K562 (cell line): ENCODE results near the gene RAP1A. TPM values are rescaled to one million over a fixed set of nuclear protein-coding genes. Genes with fewer than 3 reads are reported as not detected.
A peak's percentile ranks its signal among the peaks of the same experiment; 100 is the strongest.

Experiments
- ATAC-seq: fragments of 200-7000 bp; cut with Tn5 transposase; 3 replicates; pipeline ENCODE4 v1.9.1; 2020; ENCODE audit warnings: moderate library complexity
- BruUV-seq: library from RNA; stranded (reverse); fragments of 400-500 nt; replicated peaks from 2 replicates; lab custom pipeline; 2021; lab: Mats Ljungman, UMichigan
- CTCF ChIA-PET: fragments of 300-600 bp; formaldehyde crosslinking; extraction: SDS; loops from one replicate; lab custom pipeline; 2021; ENCODE audit warnings: low intra/inter-chr PET ratio; lab: Yijun Ruan, JAX
- POLR2A ChIA-PET: fragments of 300-600, 350-650 bp; sonication (Branson Sonifier 250); formaldehyde crosslinking; extraction: SDS; loops from one replicate; lab custom pipeline; 2021; ENCODE audit warnings: antibody characterized with exemption, inconsistent platforms; lab: Yijun Ruan, JAX
- DNase-seq, 4 experiments: peaks; one replicate each; pipeline versions ENCODE4 v3.0.0 to v3.0.0-alpha.2; 2011 to 2018; ENCODE audit warnings: low spot score in 3 of 4, mixed read lengths in 3 of 4; ENCODE audit errors: extremely low read depth in 1 of 4
- FAIRE-seq: peaks from 2 replicates; lab custom pipeline; 2011; peaks lifted over from hg19 to GRCh38; lab: Jason Lieb, UNC
- H2AFZ ChIP-seq: 2 replicates; pipeline ENCODE4 v1.6.0; 2011; ENCODE audit warnings: low read depth, low read length, control low read depth, inconsistent platforms
- H3K27ac ChIP-seq: fragments of 200-600 bp; 3 replicates; pipeline ENCODE4 v1.8.0; 2011; ENCODE audit warnings: low read depth, mild to moderate bottlenecking, control low read depth, inconsistent platforms, low read length, moderate library complexity, mixed read lengths; ENCODE audit errors: extremely low read depth
- H3K27me3 ChIP-seq, 2 experiments: fragments of 300-600 bp in 1 of 2; 2 replicates in 1 of 2; 3 replicates in 1 of 2; pipeline versions ENCODE4 v1.6.0 to v1.8.0; 2011; ENCODE audit warnings: inconsistent platforms in 2 of 2, low read length in 2 of 2, mild to moderate bottlenecking in 1 of 2, mixed read lengths in 1 of 2, moderate library complexity in 1 of 2; ENCODE audit not compliant: control insufficient read depth in 2 of 2, insufficient read depth in 2 of 2
- H3K36me3 ChIP-seq: fragments of 300-600 bp; 3 replicates; pipeline ENCODE4 v1.8.0; 2011; ENCODE audit warnings: mild to moderate bottlenecking, low read length, inconsistent platforms; ENCODE audit not compliant: control insufficient read depth, insufficient read depth
- H3K4me1 ChIP-seq, 2 experiments: fragments of 200-600 bp in 1 of 2; replicated peaks in 1 of 2; 2 replicates in 1 of 2; 3 replicates in 1 of 2; pipeline versions ENCODE4 v1.5.1 to v1.8.0; 2011; ENCODE audit warnings: inconsistent platforms in 2 of 2, low read length in 2 of 2, mild to moderate bottlenecking in 1 of 2, mixed read lengths in 1 of 2, moderate library complexity in 1 of 2; ENCODE audit not compliant: control insufficient read depth in 2 of 2, insufficient read depth in 2 of 2
- H3K4me2 ChIP-seq: 2 replicates; pipeline ENCODE4 v1.6.1; 2011; ENCODE audit warnings: low read length, control low read depth, inconsistent platforms, mixed read lengths; ENCODE audit not compliant: insufficient read depth
- H3K4me3 ChIP-seq: fragments of 200-600 bp; sonication (generic), shearing (Covaris generic); 2 replicates; pipeline ENCODE4 v1.5.1; 2016; ENCODE audit warnings: control low read depth, inconsistent platforms
- H3K79me2 ChIP-seq: fragments of 200-600 bp; 3 replicates; pipeline ENCODE4 v1.8.0; 2011; ENCODE audit warnings: low read length, inconsistent platforms; ENCODE audit not compliant: control insufficient read depth, insufficient read depth
- H3K9ac ChIP-seq, 2 experiments: 2 replicates each; pipeline versions ENCODE4 v1.6.0 to v1.6.1; 2011; ENCODE audit warnings: low read depth in 2 of 2, low read length in 2 of 2, control low read depth in 1 of 2, inconsistent platforms in 1 of 2, mild to moderate bottlenecking in 1 of 2, mixed read lengths in 1 of 2; ENCODE audit not compliant: insufficient read depth in 1 of 2
- H3K9me1 ChIP-seq: one replicate; pipeline ENCODE4 v1.6.0; 2011; ENCODE audit warnings: inconsistent platforms, mild to moderate bottlenecking, low read length, moderate library complexity; ENCODE audit not compliant: control insufficient read depth, insufficient read depth
- H3K9me3 ChIP-seq: replicated peaks from 2 replicates; pipeline ENCODE4 v1.5.1; 2011; ENCODE audit warnings: low read depth, low read length, inconsistent platforms; ENCODE audit not compliant: control insufficient read depth, insufficient read depth
- H4K20me1 ChIP-seq: replicated peaks from 2 replicates; pipeline ENCODE4 v1.6.1; 2011; ENCODE audit warnings: low read length, inconsistent platforms, mixed read lengths; ENCODE audit not compliant: control insufficient read depth, insufficient read depth
- THRAP3 ChIP-seq: fragments of 450-650 bp; IDR thresholded peaks from 2 replicates; pipeline ENCODE4 v1.6.1; 2016; ENCODE audit warnings: mild to moderate bottlenecking, inconsistent platforms, borderline replicate concordance
- ZBED1 ChIP-seq: IDR thresholded peaks from 2 replicates; pipeline ENCODE4 v1.6.1; 2014
- ZBTB40 ChIP-seq, 2 experiments: fragments of 450-650 bp in 1 of 2; sonication (generic) in 1 of 2; formaldehyde crosslinking in 1 of 2; IDR thresholded peaks; 2 replicates each; pipeline versions ENCODE4 v1.7.1 to v1.9.0; 2016 to 2022; ENCODE audit warnings: inconsistent platforms in 1 of 2, mild to moderate bottlenecking in 1 of 2, missing genetic modification reagents in 1 of 2
- ZNF12 ChIP-seq: sonication (generic); formaldehyde crosslinking; IDR thresholded peaks from 2 replicates; pipeline ENCODE4 v1.4.0; 2020; ENCODE audit warnings: mild to moderate bottlenecking, missing genetic modification reagents
- ZNF586 ChIP-seq: fragments of 450-650 bp; formaldehyde crosslinking; conservative IDR thresholded peaks from 2 replicates; pipeline ENCODE4 v1.4.0; 2020; ENCODE audit warnings: mild to moderate bottlenecking, moderate library complexity
- WGBS: fragments of 100-300 bp; shearing (Covaris generic); methylation state at CpG from one replicate; pipeline ENCODE4 v1.1.6; 2016; ENCODE audit warnings: low coverage, mixed read lengths; ENCODE audit not compliant: insufficient coverage; ENCODE audit errors: missing lambda C conversion rate; 5-methylcytosine and 5-hydroxymethylcytosine counted together
- in situ Hi-C: fragments of 300-500 bp; cut with MboI; formaldehyde crosslinking; loops from 4 replicates; pipeline ENCODE4 v1.15.0; 2018; ENCODE audit warnings: inconsistent platforms, mixed read lengths
- intact Hi-C: fragments of 100-400 bp; cut with micrococcal nuclease; formaldehyde crosslinking; loops from 2 replicates; pipeline ENCODE4 v1.14.2; 2022
- polyA plus RNA-seq, 8 experiments: library from polyadenylated mRNA; depleted of rRNA in 4 of 8; stranded (reverse) in 5 of 8; unstranded in 3 of 8; fragments of >200 nt; fragmentation: Nextera tagmentation in 2 of 8; fragmentation: Illumina TruSeq in 1 of 8; extraction: Ambion mirVana in 2 of 8; extraction: Trizol in 1 of 8; gene quantifications; 2 replicates each; pipeline versions ENCODE4 v1.2.1 to v1.2.3, GENCODE V29; 2011 to 2014; ENCODE audit warnings: inconsistent platforms in 1 of 8, missing spikeins in 1 of 8
- total RNA-seq, 7 experiments: library from RNA; depleted of rRNA in 6 of 7; stranded (reverse); fragments of >200 nt in 6 of 7; fragmentation: Illumina TruSeq in 2 of 7; extraction: Trizol in 2 of 7; gene quantifications; 2 replicates each; pipeline versions ENCODE4 v1.2.1 to v1.2.3, GENCODE V29; 2011 to 2021; ENCODE audit warnings: low replicate concordance in 1 of 7

RAP1A gene
- total and polyA plus RNA-seq, 9 of the 15 experiments (the other 6 are each of a cell fraction or from before 2014, with no cell fraction given) = 13.4 to 86.2 (median 32.5) TPM

DNA sequence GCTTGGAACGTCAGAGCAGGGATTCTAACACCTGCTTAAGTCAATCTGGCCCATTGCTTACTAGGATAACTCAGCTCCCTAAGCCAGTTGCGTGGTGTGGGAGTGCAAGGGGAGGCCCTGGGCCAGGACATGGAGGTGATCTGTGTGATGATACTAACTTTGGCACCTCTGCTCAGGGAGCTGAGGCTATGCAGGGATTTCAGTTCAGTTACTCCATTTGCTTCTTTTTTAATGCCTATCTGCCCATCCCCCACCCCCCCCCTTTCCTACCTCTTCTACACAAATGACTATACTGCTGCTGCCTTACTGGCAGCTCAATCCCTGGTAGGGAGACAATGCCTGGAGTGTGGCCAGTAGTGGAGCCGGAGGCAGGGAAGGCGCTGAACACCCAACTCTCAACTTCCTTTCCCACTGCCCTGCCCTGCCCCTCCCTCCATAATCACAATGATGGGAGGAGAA, 100.1 kb downstream of the RAP1A start:
- Histone ChIP-seq H3K36me3 (no peaks in the 10 kb centered on the region; the same call in 2 of the 3 replicates), H3K9ac (no peak overlapping the region), H3K4me2 (no peak overlapping the region), H3K4me3 (no peak overlapping the region), H3K27me3 (no peaks in the 10 kb centered on the region; a peak in 1 of 5 replicates), H2AFZ (no peak overlapping the region), H3K9me3 (no peaks in the 10 kb centered on the region), H3K9me1 (peaks cover 3% of the 10 kb centered on the region), H3K79me2 (no peaks in the 10 kb centered on the region), H3K4me1 (peaks cover 0 to 5% of the 10 kb centered on the region in 2 experiments; a peak in 2 of 5 replicates), H4K20me1 (no peaks in the 10 kb centered on the region; the same call in 1 of the 2 replicates), H3K27ac (no peak overlapping the region)
- WGBS = 62% methylated on average over 4 of the region's 4 CpGs
- no peak for TF ChIP-seq ZNF586 (CRISPR knock-in tag)
- TF ChIP-seq ZNF12 (CRISPR knock-in tag) = no peak
- ATAC-seq = no peak
- ChIA-PET CTCF (no interaction called here), POLR2A (no interaction called here)
- DNase-seq = no peak
- intact Hi-C loops (no loop called here), in situ Hi-C loops (no loop called here)
- no peak for FAIRE-seq
- no TSS peak for BruUV-seq

DNA sequence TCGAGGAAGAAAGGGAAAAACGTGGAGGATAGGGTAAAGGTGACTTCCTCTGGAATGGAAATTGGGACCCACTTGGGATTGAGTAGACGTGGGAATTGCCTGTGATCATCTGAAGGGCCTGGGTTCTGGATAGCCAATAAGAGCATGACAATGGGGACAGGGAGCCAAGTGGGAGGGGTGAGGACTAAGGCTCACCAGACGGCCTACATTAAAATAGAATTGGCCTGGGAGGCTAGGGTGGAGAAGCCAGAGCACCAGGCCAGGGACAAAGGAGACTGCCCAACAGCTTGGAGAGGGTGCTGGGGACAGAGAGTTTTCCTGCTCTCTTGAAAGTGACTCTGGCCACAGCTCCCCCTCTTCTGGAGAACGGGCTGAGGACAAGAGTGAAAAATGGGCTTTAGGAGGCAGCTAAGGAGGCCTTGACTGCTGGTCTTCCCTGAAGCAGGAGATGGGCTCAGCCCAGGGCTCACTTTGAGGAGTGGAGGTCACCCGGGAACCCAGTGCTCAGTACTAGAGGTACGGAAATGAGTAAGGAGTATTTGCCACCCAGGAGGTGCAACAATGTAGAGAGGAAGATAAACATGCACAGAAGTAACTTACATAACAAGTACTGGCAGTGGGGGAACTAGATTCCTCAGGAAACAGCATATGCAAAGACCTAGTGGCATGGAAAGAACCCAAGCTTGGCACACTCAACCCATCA, 100.8 kb downstream of the RAP1A start:
- Histone ChIP-seq H3K27me3 (peaks cover 0 to 4% of the 10 kb centered on the region in 2 experiments; a peak in 1 of 5 replicates), H3K4me3 (no peak overlapping the region), H3K9me1 (peaks cover 3% of the 10 kb centered on the region), H3K4me2 (no peak overlapping the region), H3K9me3 (no peaks in the 10 kb centered on the region), H3K27ac (no peak overlapping the region), H2AFZ (no peak overlapping the region), H3K4me1 (peaks cover 3 to 5% of the 10 kb centered on the region in 2 experiments; a peak in 2 of 5 replicates), H4K20me1 (no peaks in the 10 kb centered on the region; the same call in 1 of the 2 replicates), H3K9ac (no peak overlapping the region; a peak in 1 of 4 replicates), H3K36me3 (no peaks in the 10 kb centered on the region; the same call in 2 of the 3 replicates), H3K79me2 (no peaks in the 10 kb centered on the region)
- ChIA-PET POLR2A (no interaction called here), CTCF (no interaction called here)
- no TSS peak for BruUV-seq
- 39% methylated on average over 7 of the region's 7 CpGs for WGBS
- FAIRE-seq (no peak), DNase-seq (no peak), ATAC-seq (0 out of 3 replicates have a peak, but pooled peaks have one; percentile 5)
- in situ Hi-C loops (no loop called here), intact Hi-C loops (no loop called here)
- TF ChIP-seq THRAP3 = no peak
- no peak for TF ChIP-seq ZBED1
- no peak for TF ChIP-seq ZBTB40 (IDR thresholded peaks at IDR 0.05)
- no peak for TF ChIP-seq ZBTB40 (CRISPR knock-in tag; IDR thresholded peaks at IDR 0.05)
